Erythroblast (primary cell): ENCODE results near the gene OR10G8.
"Not testable (repeated sequence)": the region's sequence is repeated elsewhere in the genome, so short reads cannot be mapped to it uniquely, and the experiment has no call there.

Source experiments
- DNase-seq, 2 experiments: peaks; one replicate each; lab custom pipeline; 2025; lab: John Stamatoyannopoulos, UW
- GATA1 ChIP-seq: IDR thresholded peaks from 2 replicates; pipeline ENCODE4 v1.6.1; 2011; ENCODE audit warnings: low read depth, mild to moderate bottlenecking, control low read depth, low read length, moderate library complexity
- POLR2A ChIP-seq: IDR thresholded peaks from 2 replicates; pipeline ENCODE4 v1.6.1; 2011; ENCODE audit warnings: mild to moderate bottlenecking, low read length

The OR10G8 gene

GRCh38 chr11:124026498-124026897 lies at the start of gene OR10G8:
OR10G8 (plus strand) TSS chr11:124026798; CDS start chr11:124029623, 2,825 bp downstream.
- no peak for DNase-seq
- no peak for TF ChIP-seq GATA1
- TF ChIP-seq POLR2A: no peak

DNA sequence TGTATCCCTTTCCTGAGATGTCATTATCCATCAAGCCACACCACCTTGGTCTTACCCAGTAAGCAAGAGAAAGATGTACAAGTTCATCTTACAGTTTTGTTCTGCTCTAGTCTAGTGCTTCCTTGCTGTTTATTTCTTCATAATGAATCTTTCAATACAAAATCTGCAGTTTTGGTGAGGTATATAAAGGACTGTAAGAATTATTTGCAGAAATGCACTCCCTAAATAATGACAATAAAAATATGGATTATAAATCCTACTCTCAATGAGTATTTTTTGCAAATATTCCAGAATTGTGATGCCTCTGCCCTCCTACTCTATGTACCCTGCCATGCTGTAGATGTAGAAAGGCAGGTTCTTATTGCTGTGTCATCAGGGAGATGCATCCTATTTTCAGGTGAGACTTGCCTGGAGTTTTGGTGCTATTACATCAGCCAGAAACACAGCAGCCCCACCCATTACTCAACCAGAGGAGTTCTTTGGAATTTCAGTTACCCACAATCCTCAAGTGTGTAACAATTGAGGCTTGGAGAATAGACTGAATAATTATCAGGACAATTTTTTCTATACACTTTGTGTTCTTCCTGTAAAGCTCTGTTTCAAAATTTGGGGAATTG lies 48.8 kb upstream of the OR10G8 start, which contains the start of gene OR10S1:
Gene OR10S1, minus strand, starts transcription at position 51 of the 617 bp plus-strand sequence. CDS start 117 bp downstream, outside the sequence.
- TF ChIP-seq POLR2A (no peak), GATA1 (no peak)
- peak in 1 of 2 experiments; percentile 8 for DNase-seq

DNA sequence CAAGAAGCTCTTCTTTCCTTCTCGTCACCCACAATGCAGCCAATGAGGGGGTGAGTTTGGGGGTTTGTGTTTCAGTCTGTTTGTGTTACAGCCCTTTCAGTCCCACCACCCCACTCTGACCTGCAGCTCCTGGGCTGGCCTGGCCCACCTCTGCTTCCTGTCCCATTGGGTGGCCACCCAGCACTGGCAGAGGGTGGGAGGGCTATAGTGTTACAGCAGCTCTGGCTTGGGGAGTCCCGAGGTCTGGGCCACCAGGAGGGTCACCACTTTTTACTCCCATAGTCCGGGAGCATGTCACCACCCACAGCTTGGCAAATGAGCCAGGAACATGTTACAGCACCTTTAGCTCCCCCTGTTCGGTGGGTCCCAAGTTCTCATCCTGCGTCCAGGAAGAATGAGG lies 47.3 kb upstream of the OR10G8 start:
- TF ChIP-seq GATA1 (no peak), POLR2A (no peak)
- DNase-seq: no peak

- DNase-seq: no peak
- no peak for TF ChIP-seq GATA1
- TF ChIP-seq POLR2A: no peak
Measured at GRCh38 chr11:123995119-123995518, 31.5 kb upstream of the OR10G8 start, which contains the start of gene OR10G6. OR10G6 (minus strand) TSS chr11:123995161; CDS start chr11:123995161, 0 bp downstream.

- DNase-seq: no peak
- TF ChIP-seq POLR2A: no peak
- no peak for TF ChIP-seq GATA1
Measured at GRCh38 chr11:124012697-124013096, 13.9 kb upstream of the OR10G8 start, which contains the start of gene OR10G4. OR10G4 (plus strand) TSS chr11:124012997; CDS start chr11:124015575, 2,578 bp downstream.

- DNase-seq: not testable (repeated sequence)
Measured at GRCh38 chr11:124015837-124016236, 10.8 kb upstream of the OR10G8 start.

DNA sequence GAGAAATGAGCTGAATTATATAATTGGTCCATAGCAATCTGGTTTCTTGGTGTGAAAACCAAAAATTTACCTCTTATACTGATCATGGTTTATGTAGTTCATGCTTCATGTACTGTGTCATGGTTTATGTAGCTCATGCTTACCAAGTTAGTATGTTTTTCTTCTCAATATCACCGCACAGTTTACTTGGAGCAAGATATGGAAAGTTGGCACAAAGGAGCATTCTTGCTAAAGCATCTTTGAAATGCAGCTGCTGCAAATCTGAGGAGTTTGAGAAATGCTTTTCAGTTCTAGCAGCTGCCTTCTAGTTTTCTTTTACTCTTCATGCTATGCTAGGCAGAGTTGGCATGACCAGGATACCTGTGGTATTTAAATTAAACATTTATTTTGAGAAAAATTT lies 10.1 kb downstream of the OR10G8 start:
- no peak for DNase-seq
- TF ChIP-seq POLR2A (no peak), GATA1 (no peak)

DNA sequence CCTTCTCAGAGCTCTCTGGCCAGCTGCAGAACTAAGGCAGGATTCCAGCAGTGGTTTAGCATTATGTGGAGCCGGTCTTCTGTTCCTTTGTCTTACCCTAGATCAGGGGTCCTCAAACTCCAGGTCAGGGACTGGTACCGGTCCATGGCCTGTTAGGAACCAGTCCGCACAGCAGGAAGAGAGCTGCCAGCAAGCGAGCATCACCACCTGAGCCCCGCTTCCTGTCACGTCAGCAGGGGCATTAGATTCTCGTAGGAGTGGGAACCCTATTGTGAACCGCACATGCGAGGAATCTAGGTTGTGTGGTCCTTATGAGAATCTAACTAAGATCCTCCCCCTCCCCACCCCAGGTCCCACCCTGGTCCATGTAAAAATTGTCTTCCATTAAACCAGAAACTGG lies 13.0 kb downstream of the OR10G8 start:
- DNase-seq: no peak
- TF ChIP-seq POLR2A (no peak), GATA1 (no peak)

DNA sequence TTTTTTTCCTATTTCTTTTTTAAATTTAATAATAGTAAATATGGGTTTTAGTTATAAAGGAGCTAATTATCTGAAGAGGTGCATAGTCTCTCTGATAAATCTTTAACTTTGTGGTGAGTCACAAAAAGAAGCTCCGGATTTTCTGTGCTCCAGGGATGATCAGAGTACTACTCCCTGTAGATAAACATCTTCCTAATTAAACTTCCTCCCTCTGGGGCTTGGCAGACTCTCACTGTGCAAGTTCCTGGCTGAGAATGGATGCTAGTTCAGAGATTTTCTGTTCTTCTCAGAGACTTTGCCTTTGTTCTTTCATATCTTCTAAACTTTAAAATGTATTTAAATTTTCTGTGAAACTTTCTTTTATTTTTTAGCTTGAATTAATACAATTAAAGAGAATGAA lies 14.7 kb downstream of the OR10G8 start, which contains the start of gene OR10G7:
Gene OR10G7, minus strand, starts transcription at position 72 of the 400 bp plus-strand sequence. CDS start 2,324 bp downstream, outside the sequence.
- TF ChIP-seq POLR2A: no peak
- no peak for TF ChIP-seq GATA1
- DNase-seq: no peak

- TF ChIP-seq POLR2A (no peak), GATA1 (no peak)
- no peak for DNase-seq
Measured at GRCh38 chr11:124043420-124043819, 16.8 kb downstream of the OR10G8 start.

GRCh38 chr11:124050748-124051147 lies 24.1 kb downstream of the OR10G8 start:
- TF ChIP-seq GATA1: no peak
- TF ChIP-seq POLR2A: no peak
- no peak for DNase-seq

DNA sequence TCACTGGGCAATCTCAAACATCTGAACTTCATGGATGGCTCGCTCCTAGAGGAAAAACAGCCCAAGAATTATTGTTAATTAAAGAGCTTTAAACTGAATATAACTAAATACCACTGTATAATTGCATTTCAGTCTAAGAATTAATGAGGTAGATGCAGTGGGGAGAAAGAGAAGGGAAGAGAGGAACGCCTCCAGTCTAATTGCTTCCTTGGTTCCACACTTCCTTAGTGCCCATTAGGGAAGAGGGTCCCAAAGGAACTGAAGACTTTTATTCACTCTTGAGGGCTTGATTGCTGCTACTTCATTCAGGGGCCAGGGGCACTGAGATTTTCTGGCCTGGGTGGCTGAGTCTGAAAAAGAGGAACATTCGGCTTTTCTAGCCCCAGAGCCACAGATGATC lies 26.4 kb downstream of the OR10G8 start:
- DNase-seq: no peak
- TF ChIP-seq POLR2A (no peak), GATA1 (no peak)

GRCh38 chr11:124068601-124069110 lies 42.1 kb downstream of the OR10G8 start:
- DNase-seq: no peak
- TF ChIP-seq GATA1: no peak
- no peak for TF ChIP-seq POLR2A

- peak; percentile 93 to 94 for DNase-seq
Measured at GRCh38 chr11:124069429-124070401, 43.1 kb downstream of the OR10G8 start.

More at GRCh38 chr11:124069429-124070401, 43.1 kb downstream of the OR10G8 start:
- TF ChIP-seq GATA1 (no peak), POLR2A (peak; percentile 57)
